ENCODE data around the gene RMND5A.

The RMND5A gene

GRCh38 chr2:86794861-86795260 is 74.8 kb downstream of the RMND5A start:
- DNase-seq = no peak

GRCh38 chr2:86800856-86801567 is 80.9 kb downstream of the RMND5A start:
- no peak for DNase-seq

GRCh38 chr2:86806059-86806857 is 86.2 kb downstream of the RMND5A start:
- no peak for DNase-seq

GRCh38 chr2:86807133-86807467 is 87.0 kb downstream of the RMND5A start:
- no peak for DNase-seq

GRCh38 chr2:86807468-86808275 is 87.6 kb downstream of the RMND5A start:
- peak; percentile 76 for DNase-seq

GRCh38 chr2:86808315-86809161 is 88.4 kb downstream of the RMND5A start:
- peak; percentile 93 for DNase-seq

GRCh38 chr2:86809481-86810121 is 89.5 kb downstream of the RMND5A start:
- no peak for DNase-seq

- no peak for DNase-seq
Measured at GRCh38 chr2:86815611-86816010, 95.5 kb downstream of the RMND5A start.

- DNase-seq = no peak
Measured at GRCh38 chr2:86818114-86818801, 98.2 kb downstream of the RMND5A start.

- DNase-seq = no peak
Measured at GRCh38 chr2:86818957-86819356, 98.9 kb downstream of the RMND5A start.

GRCh38 chr2:86821306-86821705 is 101.2 kb downstream of the RMND5A start:
- no peak for DNase-seq

- no peak for DNase-seq
Measured at GRCh38 chr2:86821842-86822241, 101.8 kb downstream of the RMND5A start.

- no peak for DNase-seq
Measured at GRCh38 chr2:86822668-86823345, 102.7 kb downstream of the RMND5A start.

- DNase-seq = no peak
Measured at GRCh38 chr2:86825036-86825692, 105.1 kb downstream of the RMND5A start.

GRCh38 chr2:86825693-86826381 is 105.7 kb downstream of the RMND5A start:
- DNase-seq = no peak

GRCh38 chr2:86826951-86827350 is 106.9 kb downstream of the RMND5A start:
- DNase-seq = no peak
